A549 (cell line): ENCODE results near the gene MAZ. TPM values are rescaled to one million over a fixed set of nuclear protein-coding genes. Genes with fewer than 3 reads are reported as not detected.

Experiments used
- ATAC-seq, 2 experiments: fragments of 200-7000 bp in 1 of 2; fragments of >200 bp in 1 of 2; cut with Nextera tagmentation in 1 of 2; cut with Tn5 transposase in 1 of 2; 3 replicates each; pipeline versions ENCODE4 v1.8.0 to v1.9.1; 2018 to 2020; ENCODE audit warnings: mild to moderate bottlenecking in 1 of 2, moderate library complexity in 1 of 2
- CTCF ChIA-PET: fragments of 300-600 bp; sonication (Branson Sonifier 250); formaldehyde crosslinking; extraction: SDS; loops from one replicate; lab custom pipeline; 2021; ENCODE audit warnings: antibody characterized with exemption, inconsistent platforms; lab: Yijun Ruan, JAX
- POLR2A ChIA-PET: fragments of 350-600 bp; formaldehyde crosslinking; extraction: SDS; loops from one replicate; lab custom pipeline; 2021; ENCODE audit warnings: antibody characterized with exemption, inconsistent platforms; lab: Yijun Ruan, JAX
- DNase-seq, 2 experiments: peaks; one replicate each; pipeline versions ENCODE4 v3.0.0 to v3.0.0-alpha.2; 2011 to 2016; ENCODE audit warnings: low read depth in 1 of 2, low spot score in 1 of 2
- FAIRE-seq: peaks from 2 replicates; lab custom pipeline; 2011; peaks lifted over from hg19 to GRCh38; lab: Jason Lieb, UNC
- H3K27ac ChIP-seq, 2 experiments: fragments of >200 bp; sonication (Bioruptor Twin); formaldehyde crosslinking; 3 replicates each; pipeline ENCODE4 v1.5.1; 2016 to 2017
- H3K4me1 ChIP-seq: fragments of >200 bp; sonication (Bioruptor Twin); formaldehyde crosslinking; 3 replicates; pipeline ENCODE4 v1.6.1; 2016
- H3K4me2 ChIP-seq: fragments of >200 bp; sonication (Bioruptor Twin); formaldehyde crosslinking; 3 replicates; pipeline ENCODE4 v1.6.1; 2016
- H3K4me3 ChIP-seq: fragments of >200 bp; sonication (Bioruptor Twin); formaldehyde crosslinking; 3 replicates; pipeline ENCODE4 v1.5.1; 2016
- H3K9me3 ChIP-seq: fragments of >200 bp; sonication (Bioruptor Twin); formaldehyde crosslinking; 3 replicates; pipeline ENCODE4 v1.6.1; 2016
- ATOH8 ChIP-seq: fragments of 250-450 bp; sonication (Bioruptor Pico); IDR thresholded peaks from 2 replicates; pipeline ENCODE4 v1.5.0; 2020; ENCODE audit warnings: low read depth, mild to moderate bottlenecking, moderate library complexity
- BCL3 ChIP-seq: fragments of >200 bp; sonication (Bioruptor Twin); formaldehyde crosslinking; IDR thresholded peaks from 3 replicates; pipeline ENCODE4 v1.6.1; 2016
- CHD2 ChIP-seq: fragments of 150-350 bp; IDR thresholded peaks from 2 replicates; pipeline ENCODE4 v1.6.1; 2014; ENCODE audit warnings: low read length; ENCODE audit not compliant: partially characterized antibody
- CHD4 ChIP-seq: fragments of 200-600 bp; sonication (generic); IDR thresholded peaks from 2 replicates; pipeline ENCODE4 v1.6.1; 2016; ENCODE audit warnings: antibody characterized with exemption, mild to moderate bottlenecking, borderline replicate concordance
- CTCF ChIP-seq: fragments of >200 bp; sonication (Bioruptor Twin); formaldehyde crosslinking; IDR thresholded peaks from 3 replicates; pipeline ENCODE4 v1.5.1; 2016
- E2F6 ChIP-seq: IDR thresholded peaks from 2 replicates; pipeline ENCODE4 v1.6.1; 2012; ENCODE audit warnings: low read depth, borderline replicate concordance
- EHMT2 ChIP-seq: fragments of 200-600 bp; sonication (generic); IDR thresholded peaks from 2 replicates; pipeline ENCODE4 v1.6.1; 2016; ENCODE audit warnings: antibody characterized with exemption, low read depth, mild to moderate bottlenecking, moderate library complexity
- ELK1 ChIP-seq: fragments of 150-350 bp; IDR thresholded peaks from 2 replicates; pipeline ENCODE4 v1.6.1; 2014; ENCODE audit warnings: low read depth, mild to moderate bottlenecking, low read length
- FOXS1 ChIP-seq: fragments of 250-450 bp; sonication (Bioruptor Pico); IDR thresholded peaks from 2 replicates; pipeline ENCODE4 v1.5.0; 2020; ENCODE audit warnings: mild to moderate bottlenecking, moderate library complexity
- HDAC2 ChIP-seq: fragments of 200-600 bp; sonication (generic); IDR thresholded peaks from 2 replicates; pipeline ENCODE4 v1.6.1; 2016
- HEYL ChIP-seq: fragments of 250-450 bp; sonication (Bioruptor Pico); IDR thresholded peaks from 2 replicates; pipeline ENCODE4 v1.8.0; 2021; ENCODE audit warnings: mild to moderate bottlenecking, moderate library complexity
- HOXB13 ChIP-seq: fragments of 250-450 bp; sonication (Bioruptor Pico); IDR thresholded peaks from 2 replicates; pipeline ENCODE4 v1.5.0; 2020; ENCODE audit warnings: low read depth, mild to moderate bottlenecking, moderate library complexity
- MAX ChIP-seq: IDR thresholded peaks from 2 replicates; pipeline ENCODE4 v1.6.1; 2012
- MYC ChIP-seq: IDR thresholded peaks from 2 replicates; pipeline ENCODE4 v1.6.1; 2012; ENCODE audit warnings: mild to moderate bottlenecking, inconsistent platforms, low read length, improper control_type of control experiment, borderline replicate concordance
- NFE2L2 ChIP-seq: fragments of 150-350 bp; conservative IDR thresholded peaks from 2 replicates; pipeline ENCODE4 v1.6.1; 2014; ENCODE audit warnings: low read length
- PBX3 ChIP-seq: IDR thresholded peaks from 2 replicates; pipeline ENCODE4 v1.6.1; 2012
- POLR2A ChIP-seq: IDR thresholded peaks from 2 replicates; pipeline ENCODE4 v1.6.1; 2012; ENCODE audit warnings: mild to moderate bottlenecking, low read length
- RNF2 ChIP-seq: fragments of 200-600 bp; sonication (generic); IDR thresholded peaks from 2 replicates; pipeline ENCODE4 v1.6.1; 2016; ENCODE audit warnings: low read depth, mild to moderate bottlenecking, antibody characterized with exemption, moderate library complexity, borderline replicate concordance
- WGBS: methylation state at CpG from one replicate; pipeline ENCODE4 v1.1.6; 2017; ENCODE audit errors: missing lambda C conversion rate; 5-methylcytosine and 5-hydroxymethylcytosine counted together
- polyA plus RNA-seq, 4 experiments: library from polyadenylated mRNA; depleted of rRNA in 3 of 4; stranded (reverse); fragments of >200 nt; fragmentation: RNase III in 1 of 4; extraction: RNeasy Plus Mini Kit Qiagen cat#74134 plus additional on column Dnase treatment in 1 of 4; gene quantifications; 2 replicates in 3 of 4; 3 replicates in 1 of 4; pipeline ENCODE4 v1.2.3, GENCODE V29; 2011 to 2017

Gene MAZ
- polyA plus RNA-seq, 2 of the 4 experiments (the other 2 are of a cell fraction) = 79.6 to 231 TPM

- FAIRE-seq (no peak), DNase-seq (peak in 1 of 2 experiments; percentile 88), ATAC-seq (peak in 1 of 2 experiments; percentile 2; a peak in 2 of 6 replicates)
- Histone ChIP-seq H3K9me3 (no peaks in the 10 kb centered on the region), H3K4me1 (peaks cover 44% of the 10 kb centered on the region), H3K27ac (peak overlapping the region; percentile 98 to 99), H3K4me3 (peak overlapping the region; percentile 90), H3K4me2 (peak overlapping the region; percentile 94)
- WGBS = no CpG with 5 or more reads among the region's 99 CpGs
- ChIA-PET POLR2A (interaction anchor here (0.6 to 3.7 kb wide), 8 partner anchors 9 to 528 kb away, joined by 3 to 25 read pairs (median 8); partner anchors contain the start of genes KIF22, MVP, PAGR1 and SEZ6L2), CTCF (interaction anchor here (0.8 to 24.4 kb wide), 25 partner anchors 8 to 235 kb away, joined by 3 to 568 read pairs (median 4); partner anchors contain the start of genes ASPHD1, KIF22, MVP and PAGR1)
- no peak for TF ChIP-seq NFE2L2
- TF ChIP-seq PBX3 = 0 out of 2 replicates have a peak, but pooled peaks have one; percentile 22
- peak; percentile 73 for TF ChIP-seq E2F6
- TF ChIP-seq ELK1 = no peak
- TF ChIP-seq CHD2 = no peak
- peak; percentile 26; the same call in 1 of the 3 replicates for TF ChIP-seq BCL3
- peak; percentile 31; the same call in 1 of the 2 replicates for TF ChIP-seq POLR2A
- peak; percentile 74 for TF ChIP-seq MAX
These were observed 504 bp downstream of the MAZ start for GRCh38 chr16:29806641-29807425.

GRCh38 chr16:29807426-29808218 is 1.3 kb downstream of the MAZ start:
- no peaks in the 10 kb centered on the region for H3K9me3 ChIP-seq
- H3K4me2 ChIP-seq = peak overlapping the region; percentile 94
- ChIA-PET POLR2A (interaction anchor here (1.1 to 3.7 kb wide), 6 partner anchors 8 to 92 kb away, joined by 3 to 25 read pairs (median 8); partner anchors contain the start of genes KIF22, MVP, PAGR1 and SEZ6L2), CTCF (interaction anchor here (0.6 to 24.4 kb wide), 31 partner anchors 9 to 234 kb away, joined by 3 to 568 read pairs (median 4); partner anchors contain the start of genes ASPHD1, C16orf92, KIF22 and MVP)
- H3K27ac ChIP-seq = peak overlapping the region; percentile 98 to 99
- H3K4me1 ChIP-seq = peaks cover 48% of the 10 kb centered on the region
- peak; percentile 12 to 16 for ATAC-seq
- peak overlapping the region; percentile 90 for H3K4me3 ChIP-seq
- FAIRE-seq = no peak
- DNase-seq = peak in 1 of 2 experiments; percentile 95
- WGBS = under 1% methylated on average over 39 of the region's 69 CpGs
- TF ChIP-seq RNF2 (peak; percentile 94; the same call in 1 of the 2 replicates), MYC (peak; percentile 82), E2F6 (peak; percentile 96), CTCF (peak; percentile 43), HOXB13 (CRISPR knock-in tag) (peak; percentile 72; the same call in 1 of the 2 replicates), HDAC2 (0 out of 2 replicates have a peak, but pooled peaks have one; percentile 27), ELK1 (no peak), ATOH8 (CRISPR knock-in tag) (0 out of 2 replicates have a peak, but pooled peaks have one; percentile 68), BCL3 (peak; percentile 17; the same call in 1 of the 3 replicates), EHMT2 (no peak), FOXS1 (CRISPR knock-in tag) (no peak), CHD4 (no peak), HEYL (CRISPR knock-in tag) (no peak)
